HEK293 (cell line): ENCODE data around the gene SCGB1A1.

Experiments used
- CTCF ChIA-PET: fragments of 350-600 bp; formaldehyde crosslinking; extraction: SDS; loops from one replicate; lab custom pipeline; 2021; ENCODE audit warnings: antibody characterized with exemption; lab: Yijun Ruan, JAX
- POLR2A ChIA-PET: fragments of 300-600 bp; formaldehyde crosslinking; extraction: SDS; loops from one replicate; lab custom pipeline; 2020; ENCODE audit warnings: antibody characterized with exemption, inconsistent platforms; lab: Yijun Ruan, JAX
- H3K27ac ChIP-seq: fragments of 200-500 bp; sonication (Bioruptor generic); 2 replicates; pipeline ENCODE4 v1.5.1; 2014; ENCODE audit warnings: low read depth, low read length, control low read depth, inconsistent platforms; ENCODE audit errors: extremely low read depth
- H3K36me3 ChIP-seq, 2 experiments: fragments of 200-500 bp in 1 of 2; sonication (Bioruptor generic) in 1 of 2; 1 replicate in 1 of 2; 2 replicates in 1 of 2; pipeline ENCODE4 v1.5.1; 2014 to 2017; ENCODE audit warnings: inconsistent platforms in 2 of 2, low read length in 2 of 2; ENCODE audit not compliant: control insufficient read depth in 2 of 2, insufficient read depth in 1 of 2
- H3K4me1 ChIP-seq: fragments of 200-500 bp; sonication (Bioruptor generic); 2 replicates; pipeline ENCODE4 v1.5.1; 2014; ENCODE audit warnings: mild to moderate bottlenecking, low read length, inconsistent platforms; ENCODE audit not compliant: control insufficient read depth, insufficient read depth
- H3K4me3 ChIP-seq: 2 replicates; pipeline ENCODE4 v1.5.1; 2011; ENCODE audit warnings: low read depth, mild to moderate bottlenecking, control low read depth, low read length, moderate library complexity
- H3K9me3 ChIP-seq: fragments of 200-500 bp; sonication (Bioruptor generic); 2 replicates; pipeline ENCODE4 v1.5.1; 2014; ENCODE audit warnings: low read depth, low read length, inconsistent platforms; ENCODE audit not compliant: control insufficient read depth, insufficient read depth
- GLI2 ChIP-seq: fragments of 450-650 bp; formaldehyde crosslinking; IDR thresholded peaks from 2 replicates; pipeline ENCODE4; 2017; ENCODE audit warnings: missing biosample characterization, missing genetic modification characterization, low read depth, borderline replicate concordance
- KLF1 ChIP-seq: fragments of 450-650 bp; formaldehyde crosslinking; IDR thresholded peaks from 2 replicates; pipeline ENCODE4 v1.5.1; 2016; ENCODE audit warnings: missing biosample characterization, missing genetic modification characterization
- KLF16 ChIP-seq: fragments of 450-650 bp; formaldehyde crosslinking; IDR thresholded peaks from 2 replicates; pipeline ENCODE4 v1.5.1; 2017; ENCODE audit warnings: missing biosample characterization, missing genetic modification characterization
- WT1 ChIP-seq: fragments of 450-650 bp; formaldehyde crosslinking; IDR thresholded peaks from 2 replicates; pipeline ENCODE4 v1.5.1; 2016; ENCODE audit warnings: missing biosample characterization, missing genetic modification characterization
- ZBTB17 ChIP-seq: fragments of 450-650 bp; formaldehyde crosslinking; IDR thresholded peaks from 2 replicates; pipeline ENCODE4 v1.5.1; 2016; ENCODE audit warnings: missing biosample characterization, missing genetic modification characterization
- ZBTB20 ChIP-seq: fragments of 450-650 bp; formaldehyde crosslinking; IDR thresholded peaks from 2 replicates; pipeline ENCODE4 v1.5.1; 2016; ENCODE audit warnings: missing biosample characterization, missing genetic modification characterization
- ZBTB21 ChIP-seq: fragments of 450-650 bp; formaldehyde crosslinking; IDR thresholded peaks from 2 replicates; pipeline ENCODE4 v1.5.1; 2017; ENCODE audit warnings: missing biosample characterization, missing genetic modification characterization
- ZNF10 ChIP-seq: fragments of 450-650 bp; formaldehyde crosslinking; IDR thresholded peaks from 2 replicates; pipeline ENCODE4 v1.5.1; 2017; ENCODE audit warnings: missing biosample characterization, missing genetic modification characterization
- ZNF121 ChIP-seq: fragments of 450-650 bp; formaldehyde crosslinking; IDR thresholded peaks from 2 replicates; pipeline ENCODE4 v1.5.1; 2016; ENCODE audit warnings: missing biosample characterization, missing genetic modification characterization
- ZNF155 ChIP-seq: fragments of 450-650 bp; formaldehyde crosslinking; IDR thresholded peaks from 2 replicates; pipeline ENCODE4 v1.5.1; 2016; ENCODE audit warnings: missing biosample characterization, missing genetic modification characterization
- ZNF2 ChIP-seq: fragments of 450-650 bp; formaldehyde crosslinking; IDR thresholded peaks from 2 replicates; pipeline ENCODE4 v1.5.1; 2016; ENCODE audit warnings: missing biosample characterization, missing genetic modification characterization
- ZNF24 ChIP-seq: fragments of 450-650 bp; formaldehyde crosslinking; IDR thresholded peaks from 2 replicates; pipeline ENCODE4 v1.5.1; 2016; ENCODE audit warnings: missing biosample characterization, missing genetic modification characterization
- ZNF341 ChIP-seq: fragments of 450-650 bp; formaldehyde crosslinking; IDR thresholded peaks from 2 replicates; pipeline ENCODE4; 2016; ENCODE audit warnings: low read depth, missing biosample characterization, missing genetic modification characterization
- ZNF350 ChIP-seq: fragments of 450-650 bp; formaldehyde crosslinking; IDR thresholded peaks from 2 replicates; pipeline ENCODE4 v1.5.0; 2017; ENCODE audit warnings: missing biosample characterization, mild to moderate bottlenecking, missing genetic modification characterization
- ZNF404 ChIP-seq: fragments of 450-650 bp; formaldehyde crosslinking; IDR thresholded peaks from 2 replicates; pipeline ENCODE4 v1.5.1; 2017; ENCODE audit warnings: missing biosample characterization, missing genetic modification characterization
- ZNF623 ChIP-seq: fragments of 450-650 bp; formaldehyde crosslinking; IDR thresholded peaks from 2 replicates; pipeline ENCODE4 v1.5.1; 2016; ENCODE audit warnings: missing biosample characterization, missing genetic modification characterization
- ZNF677 ChIP-seq: fragments of 450-650 bp; IDR thresholded peaks from 2 replicates; pipeline ENCODE4 v1.5.0; 2018; ENCODE audit warnings: missing biosample characterization, mild to moderate bottlenecking, missing genetic modification characterization, moderate library complexity
- ZNF768 ChIP-seq: fragments of 450-650 bp; formaldehyde crosslinking; IDR thresholded peaks from 2 replicates; pipeline ENCODE4 v1.5.1; 2018; ENCODE audit warnings: missing biosample characterization, mild to moderate bottlenecking, missing genetic modification characterization
- ZNF830 ChIP-seq: fragments of 450-650 bp; IDR thresholded peaks from 2 replicates; pipeline ENCODE4 v1.5.0; 2018; ENCODE audit warnings: missing biosample characterization, missing genetic modification characterization, low read depth, mild to moderate bottlenecking, moderate library complexity
- ZNF837 ChIP-seq: fragments of 450-650 bp; formaldehyde crosslinking; IDR thresholded peaks from 2 replicates; pipeline ENCODE4 v1.5.1; 2016; ENCODE audit warnings: missing biosample characterization, missing genetic modification characterization
- TF ChIP-seq, protein P1 (sequence below): fragments of 450-650 bp; formaldehyde crosslinking; IDR thresholded peaks from 2 replicates; pipeline ENCODE4 v1.5.1; 2016; ENCODE audit warnings: missing biosample characterization, missing genetic modification characterization
- TF ChIP-seq, protein P2 (sequence below): fragments of 450-650 bp; formaldehyde crosslinking; IDR thresholded peaks from 2 replicates; pipeline ENCODE4 v1.5.1; 2016; ENCODE audit warnings: missing biosample characterization, missing genetic modification characterization
- TF ChIP-seq, protein P3 (sequence below): sonication (generic); formaldehyde crosslinking; IDR thresholded peaks from 2 replicates; pipeline ENCODE4 v1.8.1; 2022; ENCODE audit warnings: mild to moderate bottlenecking, moderate library complexity, missing genetic modification reagents
- TF ChIP-seq, protein P4 (sequence below): fragments of 450-650 bp; IDR thresholded peaks from 2 replicates; pipeline ENCODE4 v1.5.1; 2018; ENCODE audit warnings: missing biosample characterization, mild to moderate bottlenecking, missing genetic modification characterization
- TF ChIP-seq, protein P5 (sequence below): fragments of 450-650 bp; formaldehyde crosslinking; IDR thresholded peaks from 2 replicates; pipeline ENCODE4 v1.5.1; 2017; ENCODE audit warnings: missing biosample characterization, missing genetic modification characterization

The SCGB1A1 gene

DNA sequence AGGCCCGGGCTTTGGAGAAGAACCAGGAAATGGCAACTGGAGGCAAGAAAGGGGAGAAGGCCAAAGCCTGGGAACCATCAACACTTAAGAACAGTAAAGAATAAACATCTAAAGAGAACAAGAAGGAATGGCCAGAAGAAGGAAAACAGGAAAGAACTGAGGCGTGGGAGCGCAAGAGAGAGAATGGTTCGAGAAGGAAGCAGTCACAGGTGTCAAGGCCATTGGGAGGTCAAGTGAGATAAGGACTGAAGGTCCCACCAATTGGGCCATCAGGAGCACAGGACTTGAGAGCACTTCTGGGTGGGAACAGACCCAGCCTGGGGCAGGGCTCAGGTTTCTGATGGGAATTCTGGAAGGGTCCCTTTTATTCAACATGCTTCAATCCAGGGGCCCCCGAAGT lies 697 bp upstream of the SCGB1A1 start:
- Histone ChIP-seq H3K27ac (no peak overlapping the region), H3K4me3 (no peak overlapping the region), H3K4me1 (peaks cover 3% of the 10 kb centered on the region; the same call in 1 of the 2 replicates), H3K36me3 (no peaks in the 10 kb centered on the region), H3K9me3 (no peaks in the 10 kb centered on the region)
- TF ChIP-seq ZNF121 (tag by site-specific recombination) (no peak), ZNF350 (no peak), KLF1 (tag by site-specific recombination) (no peak), ZBTB20 (tag by site-specific recombination) (no peak), ZNF768 (tag by site-specific recombination) (no peak), GLI2 (no peak), ZNF341 (tag by site-specific recombination) (no peak), ZNF837 (no peak), ZNF2 (no peak), ZBTB21 (tag by site-specific recombination) (no peak), ZNF24 (tag by site-specific recombination) (no peak), ZNF155 (tag by site-specific recombination) (no peak), ZNF404 (tag by site-specific recombination) (no peak)
- TF ChIP-seq, protein P1, sequence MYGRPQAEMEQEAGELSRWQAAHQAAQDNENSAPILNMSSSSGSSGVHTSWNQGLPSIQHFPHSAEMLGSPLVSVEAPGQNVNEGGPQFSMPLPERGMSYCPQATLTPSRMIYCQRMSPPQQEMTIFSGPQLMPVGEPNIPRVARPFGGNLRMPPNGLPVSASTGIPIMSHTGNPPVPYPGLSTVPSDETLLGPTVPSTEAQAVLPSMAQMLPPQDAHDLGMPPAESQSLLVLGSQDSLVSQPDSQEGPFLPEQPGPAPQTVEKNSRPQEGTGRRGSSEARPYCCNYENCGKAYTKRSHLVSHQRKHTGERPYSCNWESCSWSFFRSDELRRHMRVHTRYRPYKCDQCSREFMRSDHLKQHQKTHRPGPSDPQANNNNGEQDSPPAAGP (tag by site-specific recombination), result no peak
- TF ChIP-seq, protein P2, sequence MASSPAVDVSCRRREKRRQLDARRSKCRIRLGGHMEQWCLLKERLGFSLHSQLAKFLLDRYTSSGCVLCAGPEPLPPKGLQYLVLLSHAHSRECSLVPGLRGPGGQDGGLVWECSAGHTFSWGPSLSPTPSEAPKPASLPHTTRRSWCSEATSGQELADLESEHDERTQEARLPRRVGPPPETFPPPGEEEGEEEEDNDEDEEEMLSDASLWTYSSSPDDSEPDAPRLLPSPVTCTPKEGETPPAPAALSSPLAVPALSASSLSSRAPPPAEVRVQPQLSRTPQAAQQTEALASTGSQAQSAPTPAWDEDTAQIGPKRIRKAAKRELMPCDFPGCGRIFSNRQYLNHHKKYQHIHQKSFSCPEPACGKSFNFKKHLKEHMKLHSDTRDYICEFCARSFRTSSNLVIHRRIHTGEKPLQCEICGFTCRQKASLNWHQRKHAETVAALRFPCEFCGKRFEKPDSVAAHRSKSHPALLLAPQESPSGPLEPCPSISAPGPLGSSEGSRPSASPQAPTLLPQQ (tag by site-specific recombination), result no peak
- POLR2A ChIA-PET, result no interaction called here
- CTCF ChIA-PET, result interaction anchor here (0.6 to 1.3 kb wide), 3 partner anchors 23 to 194 kb away, joined by 3 to 7 read pairs (median 3); partner anchors contain the start of gene EEF1G

DNA sequence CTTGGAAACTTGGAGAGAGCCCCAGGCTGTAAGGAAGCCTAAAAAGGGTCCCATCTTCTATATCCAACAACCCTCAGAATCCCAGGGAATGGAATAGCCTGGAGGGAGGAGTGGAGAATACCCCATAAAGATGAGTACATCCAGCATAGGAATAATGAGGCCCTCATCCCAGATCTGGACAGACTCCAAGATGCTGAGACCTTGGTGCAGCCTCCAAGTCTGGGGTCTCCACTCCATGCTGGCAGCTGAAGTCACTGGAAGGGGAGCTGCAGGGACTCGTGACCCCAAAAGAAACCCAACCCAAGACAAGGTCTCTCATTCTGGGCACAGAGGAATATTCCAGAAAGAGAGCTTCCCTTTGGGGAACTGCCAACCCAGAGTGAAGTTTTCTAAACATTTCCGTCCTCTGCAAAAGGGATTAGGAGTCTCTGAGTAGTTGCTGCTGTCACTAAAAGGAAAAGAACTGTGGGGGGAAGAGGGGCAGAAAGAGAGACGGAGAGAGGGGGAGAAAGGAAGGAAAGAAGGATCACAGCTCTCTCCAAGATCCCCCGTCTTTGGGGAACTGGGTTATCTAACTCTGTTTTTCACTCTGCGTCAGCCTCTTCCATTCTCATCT lies 589 bp downstream of the SCGB1A1 start:
- ChIA-PET POLR2A (interaction anchor here (0.6 kb wide), 1 partner anchor 24 kb away, joined by 3 read pairs; no protein-coding TSS in a partner anchor), CTCF (interaction anchor here (0.7 to 1.3 kb wide), 3 partner anchors 25 to 141 kb away, joined by 3 read pairs; no protein-coding TSS in a partner anchor)
- H3K4me3 ChIP-seq, result no peak overlapping the region
- H3K36me3 ChIP-seq, result no peaks in the 10 kb centered on the region
- no peak overlapping the region for H3K27ac ChIP-seq
- peaks cover 3% of the 10 kb centered on the region; the same call in 1 of the 2 replicates for H3K4me1 ChIP-seq
- no peaks in the 10 kb centered on the region for H3K9me3 ChIP-seq
- TF ChIP-seq, protein P3, sequence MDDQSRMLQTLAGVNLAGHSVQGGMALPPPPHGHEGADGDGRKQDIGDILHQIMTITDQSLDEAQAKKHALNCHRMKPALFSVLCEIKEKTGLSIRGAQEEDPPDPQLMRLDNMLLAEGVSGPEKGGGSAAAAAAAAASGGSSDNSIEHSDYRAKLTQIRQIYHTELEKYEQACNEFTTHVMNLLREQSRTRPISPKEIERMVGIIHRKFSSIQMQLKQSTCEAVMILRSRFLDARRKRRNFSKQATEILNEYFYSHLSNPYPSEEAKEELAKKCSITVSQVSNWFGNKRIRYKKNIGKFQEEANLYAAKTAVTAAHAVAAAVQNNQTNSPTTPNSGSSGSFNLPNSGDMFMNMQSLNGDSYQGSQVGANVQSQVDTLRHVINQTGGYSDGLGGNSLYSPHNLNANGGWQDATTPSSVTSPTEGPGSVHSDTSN, result no peak
- TF ChIP-seq ZNF10 (no peak), ZBTB17 (0 out of 2 replicates have a peak, but pooled peaks have one; percentile 20), ZNF830 (tag by site-specific recombination) (no peak), KLF16 (tag by site-specific recombination) (no peak), ZNF677 (tag by site-specific recombination) (no peak), ZNF623 (tag by site-specific recombination) (no peak), WT1 (tag by site-specific recombination) (no peak), ZNF404 (tag by site-specific recombination) (no peak)
- TF ChIP-seq, protein P4, sequence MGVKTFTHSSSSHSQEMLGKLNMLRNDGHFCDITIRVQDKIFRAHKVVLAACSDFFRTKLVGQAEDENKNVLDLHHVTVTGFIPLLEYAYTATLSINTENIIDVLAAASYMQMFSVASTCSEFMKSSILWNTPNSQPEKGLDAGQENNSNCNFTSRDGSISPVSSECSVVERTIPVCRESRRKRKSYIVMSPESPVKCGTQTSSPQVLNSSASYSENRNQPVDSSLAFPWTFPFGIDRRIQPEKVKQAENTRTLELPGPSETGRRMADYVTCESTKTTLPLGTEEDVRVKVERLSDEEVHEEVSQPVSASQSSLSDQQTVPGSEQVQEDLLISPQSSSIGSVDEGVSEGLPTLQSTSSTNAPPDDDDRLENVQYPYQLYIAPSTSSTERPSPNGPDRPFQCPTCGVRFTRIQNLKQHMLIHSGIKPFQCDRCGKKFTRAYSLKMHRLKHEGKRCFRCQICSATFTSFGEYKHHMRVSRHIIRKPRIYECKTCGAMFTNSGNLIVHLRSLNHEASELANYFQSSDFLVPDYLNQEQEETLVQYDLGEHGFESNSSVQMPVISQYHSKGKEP (tag by site-specific recombination), result no peak
- TF ChIP-seq, protein P5, sequence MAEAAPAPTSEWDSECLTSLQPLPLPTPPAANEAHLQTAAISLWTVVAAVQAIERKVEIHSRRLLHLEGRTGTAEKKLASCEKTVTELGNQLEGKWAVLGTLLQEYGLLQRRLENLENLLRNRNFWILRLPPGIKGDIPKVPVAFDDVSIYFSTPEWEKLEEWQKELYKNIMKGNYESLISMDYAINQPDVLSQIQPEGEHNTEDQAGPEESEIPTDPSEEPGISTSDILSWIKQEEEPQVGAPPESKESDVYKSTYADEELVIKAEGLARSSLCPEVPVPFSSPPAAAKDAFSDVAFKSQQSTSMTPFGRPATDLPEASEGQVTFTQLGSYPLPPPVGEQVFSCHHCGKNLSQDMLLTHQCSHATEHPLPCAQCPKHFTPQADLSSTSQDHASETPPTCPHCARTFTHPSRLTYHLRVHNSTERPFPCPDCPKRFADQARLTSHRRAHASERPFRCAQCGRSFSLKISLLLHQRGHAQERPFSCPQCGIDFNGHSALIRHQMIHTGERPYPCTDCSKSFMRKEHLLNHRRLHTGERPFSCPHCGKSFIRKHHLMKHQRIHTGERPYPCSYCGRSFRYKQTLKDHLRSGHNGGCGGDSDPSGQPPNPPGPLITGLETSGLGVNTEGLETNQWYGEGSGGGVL, result peak; percentile 78
- TF ChIP-seq, protein P2 (tag by site-specific recombination), result 0 out of 2 replicates have a peak, but pooled peaks have one; percentile 35
